CD14-positive monocyte (primary cell): ENCODE results near the gene SEMA3F. TPM values are rescaled to one million over a fixed set of nuclear protein-coding genes. Genes with fewer than 3 reads are reported as not detected.

Experiments used
- DNase-seq, 3 donors: peaks; one replicate each; pipeline ENCODE4 v3.0.0-alpha.2; 2011 to 2022
- H2AFZ ChIP-seq: 2 replicates; pipeline ENCODE4 v1.6.0; 2012; ENCODE audit warnings: mild to moderate bottlenecking, low read depth, low read length, inconsistent platforms; ENCODE audit not compliant: insufficient read depth, poor library complexity, severe bottlenecking
- H3K27ac ChIP-seq, 2 donors: 1 replicate in 1 of 2; 2 replicates in 1 of 2; pipeline ENCODE4 v1.5.1; 2012 to 2013; ENCODE audit warnings: low read length in 2 of 2, control low read depth in 1 of 2, inconsistent platforms in 1 of 2, low read depth in 1 of 2, mild to moderate bottlenecking in 1 of 2
- H3K27me3 ChIP-seq, 2 donors: one replicate each; pipeline versions ENCODE4 v1.6.0 to v1.6.1; 2011 to 2013; ENCODE audit warnings: low read length in 2 of 2; ENCODE audit not compliant: control insufficient read depth in 2 of 2, insufficient read depth in 2 of 2
- H3K36me3 ChIP-seq, 2 donors: replicated peaks in 1 of 2; 1 replicate in 1 of 2; 2 replicates in 1 of 2; pipeline versions ENCODE4 v1.5.1 to v1.6.1; 2012 to 2013; ENCODE audit warnings: low read length in 2 of 2, control low read depth in 1 of 2, inconsistent platforms in 1 of 2, mild to moderate bottlenecking in 1 of 2; ENCODE audit not compliant: insufficient read depth in 2 of 2, control insufficient read depth in 1 of 2
- H3K4me1 ChIP-seq, 2 donors: 1 replicate in 1 of 2; 2 replicates in 1 of 2; pipeline versions ENCODE4 v1.5.1 to v1.6.1; 2012 to 2013; ENCODE audit warnings: low read length in 2 of 2, control low read depth in 1 of 2, inconsistent platforms in 1 of 2, mild to moderate bottlenecking in 1 of 2, moderate library complexity in 1 of 2; ENCODE audit not compliant: insufficient read depth in 2 of 2, control insufficient read depth in 1 of 2
- H3K4me2 ChIP-seq: replicated peaks from 2 replicates; pipeline ENCODE3; 2012; ENCODE audit warnings: low read length, moderate library complexity, mild to moderate bottlenecking; ENCODE audit not compliant: poor library complexity, severe bottlenecking; ENCODE audit errors: extremely low read depth
- H3K4me3 ChIP-seq, 3 experiments: fragments of 200-600 bp in 1 of 3; sonication (generic) in 1 of 3; replicated peaks in 1 of 3; 1 replicate in 2 of 3; 2 replicates in 1 of 3; pipeline ENCODE4 v1.5.1; 2011 to 2013; ENCODE audit warnings: low read length in 3 of 3, mild to moderate bottlenecking in 3 of 3, control low read depth in 2 of 3, low read depth in 2 of 3, inconsistent platforms in 1 of 3, moderate library complexity in 1 of 3
- H3K79me2 ChIP-seq: 2 replicates; pipeline ENCODE4 v1.6.0; 2012; ENCODE audit warnings: mild to moderate bottlenecking, control low read depth, inconsistent platforms, low read length, moderate library complexity; ENCODE audit not compliant: insufficient read depth
- H3K9ac ChIP-seq: 2 replicates; pipeline ENCODE4 v1.6.0; 2017; ENCODE audit warnings: low read length, mild to moderate bottlenecking; ENCODE audit not compliant: insufficient read depth, poor library complexity, severe bottlenecking
- H3K9me3 ChIP-seq, 2 donors: replicated peaks in 1 of 2; 1 replicate in 1 of 2; 2 replicates in 1 of 2; pipeline versions ENCODE4 v1.5.1 to v1.6.1; 2012 to 2013; ENCODE audit warnings: low read length in 2 of 2, control low read depth in 1 of 2; ENCODE audit not compliant: control insufficient read depth in 1 of 2, insufficient read depth in 1 of 2
- H4K20me1 ChIP-seq: 2 replicates; pipeline ENCODE4 v1.6.0; 2012; ENCODE audit warnings: mild to moderate bottlenecking, low read length, control low read depth, moderate library complexity; ENCODE audit not compliant: insufficient read depth
- H3K27ac Mint-ChIP-seq, 7 donors: one replicate each; pipeline ENCODE4 v1.8.0; 2020; ENCODE audit warnings: mild to moderate bottlenecking in 7 of 7, mixed read lengths in 7 of 7, moderate library complexity in 6 of 7, inconsistent platforms in 2 of 7
- H3K27me3 Mint-ChIP-seq, 3 donors: one replicate each; pipeline ENCODE4 v1.8.0; 2021 to 2022; ENCODE audit warnings: low read depth in 3 of 3, mild to moderate bottlenecking in 3 of 3, mixed read lengths in 3 of 3, moderate library complexity in 3 of 3, inconsistent platforms in 1 of 3
- H3K36me3 Mint-ChIP-seq, 2 donors: one replicate each; pipeline ENCODE4 v1.8.0; 2020; ENCODE audit warnings: mixed read lengths in 2 of 2, inconsistent platforms in 1 of 2, mild to moderate bottlenecking in 1 of 2
- H3K4me1 Mint-ChIP-seq: one replicate; pipeline ENCODE4 v1.8.0; 2020; ENCODE audit warnings: mild to moderate bottlenecking, mixed read lengths
- H3K4me3 Mint-ChIP-seq, 2 donors: one replicate each; pipeline ENCODE4 v1.8.0; 2020; ENCODE audit warnings: mild to moderate bottlenecking in 2 of 2, mixed read lengths in 2 of 2, moderate library complexity in 1 of 2
- H3K9me3 Mint-ChIP-seq, 7 donors: one replicate each; pipeline ENCODE4 v1.8.0; 2020 to 2022; ENCODE audit warnings: mixed read lengths in 7 of 7, mild to moderate bottlenecking in 6 of 7, moderate library complexity in 6 of 7, inconsistent platforms in 2 of 7
- CTCF ChIP-seq: fragments of 200-600 bp; IDR thresholded peaks from one replicate; pipeline ENCODE4 v1.8.0; 2022; ENCODE audit warnings: antibody characterized with exemption, mild to moderate bottlenecking
- WGBS: methylation state at CpG from one replicate; pipeline ENCODE4 v1.1.5; 2013; ENCODE audit warnings: missing lambda C conversion rate; ENCODE audit not compliant: insufficient coverage; 5-methylcytosine and 5-hydroxymethylcytosine counted together
- intact Hi-C, 2 donors: fragments of 100-400 bp; cut with micrococcal nuclease; formaldehyde crosslinking; loops; one replicate each; pipeline versions ENCODE4 v1.15.0 to v1.15.1; 2023
- polyA plus RNA-seq, 3 donors: library from polyadenylated mRNA; depleted of rRNA in 1 of 3; unstranded in 2 of 3; stranded (reverse) in 1 of 3; fragments of 300-500 nt in 2 of 3; fragments of >200 nt in 1 of 3; fragmentation: Illumina TruSeq in 2 of 3; gene quantifications; 1 replicate in 2 of 3; 2 replicates in 1 of 3; pipeline ENCODE4 v1.2.3, GENCODE V29; 2012 to 2021

The SEMA3F gene
- polyA plus RNA-seq, 3 donors = 0.01 TPM; not detected in 2

GRCh38 chr3:50193286-50193685 is 38.2 kb downstream of the SEMA3F start:
- Mint-ChIP-seq H3K27me3 (peaks cover 39 to 49% (median 47%) of the 10 kb centered on the region in 3 donors), H3K4me3 (peak overlapping the region in 1 of 2 donors; percentile 55), H3K4me1 (peaks cover 27% of the 10 kb centered on the region), H3K36me3 (no peaks in the 10 kb centered on the region), H3K27ac (no peak overlapping the region), H3K9me3 (peaks cover 0 to 11% (median 5%) of the 10 kb centered on the region in 7 donors)
- intact Hi-C loops = loop anchor here in 1 of 2 donors (1.0 kb wide), 1 partner anchor 78 kb away; no protein-coding TSS in a partner anchor
- H3K9me3 ChIP-seq = peaks cover 0 to 10% of the 10 kb centered on the region in 2 donors
- H3K36me3 ChIP-seq = no peaks in the 10 kb centered on the region
- WGBS = 39% methylated on average over 31 of the region's 36 CpGs
- H3K4me2 ChIP-seq = no peak overlapping the region
- H3K79me2 ChIP-seq = no peaks in the 10 kb centered on the region
- no peak for DNase-seq
- H3K9ac ChIP-seq = no peak overlapping the region
- no peaks in the 10 kb centered on the region for H4K20me1 ChIP-seq
- TF ChIP-seq CTCF = no peak
- no peak overlapping the region for H2AFZ ChIP-seq
- H3K4me1 ChIP-seq = peaks cover 25 to 37% of the 10 kb centered on the region in 2 donors
- H3K27ac ChIP-seq = no peak overlapping the region
- H3K27me3 ChIP-seq = peaks cover 15 to 37% of the 10 kb centered on the region in 2 donors
- H3K4me3 ChIP-seq = no peak overlapping the region

- Mint-ChIP-seq H3K36me3 (no peaks in the 10 kb centered on the region), H3K9me3 (peaks cover 0 to 11% (median 5%) of the 10 kb centered on the region in 7 donors), H3K4me1 (peaks cover 27% of the 10 kb centered on the region), H3K27ac (no peak overlapping the region), H3K27me3 (peaks cover 41 to 53% (median 50%) of the 10 kb centered on the region in 3 donors), H3K4me3 (peak overlapping the region in 1 of 2 donors; percentile 53)
- WGBS = 23% methylated on average over 33 of the region's 34 CpGs
- peaks cover 15 to 37% of the 10 kb centered on the region in 2 donors for H3K27me3 ChIP-seq
- no peaks in the 10 kb centered on the region for H4K20me1 ChIP-seq
- TF ChIP-seq CTCF = no peak
- no peak overlapping the region for H3K27ac ChIP-seq
- H3K36me3 ChIP-seq = no peaks in the 10 kb centered on the region
- DNase-seq = no peak
- peaks cover 0 to 10% of the 10 kb centered on the region in 2 donors for H3K9me3 ChIP-seq
- H3K4me2 ChIP-seq = no peak overlapping the region
- no peak overlapping the region for H2AFZ ChIP-seq
- intact Hi-C loops = loop anchor here in 1 of 2 donors (1.0 kb wide), 1 partner anchor 78 kb away; no protein-coding TSS in a partner anchor
- no peaks in the 10 kb centered on the region for H3K79me2 ChIP-seq
- no peak overlapping the region for H3K9ac ChIP-seq
- peaks cover 25 to 37% of the 10 kb centered on the region in 2 donors for H3K4me1 ChIP-seq
- no peak overlapping the region for H3K4me3 ChIP-seq
These were observed 38.6 kb downstream of the SEMA3F start for GRCh38 chr3:50193746-50194127.
